ENCODE results near the gene MYCBPAP. TPM values are rescaled to one million over a fixed set of nuclear protein-coding genes. Genes with fewer than 3 reads are reported as not detected.

The MYCBPAP gene
- total RNA-seq, 2 donors from 2014 or later = 1.2 to 1.3 TPM

Other genes starting within 250 kb of the MYCBPAP start
- not detected for gene TMEM92, start 234.0 kb upstream of the MYCBPAP start, total RNA-seq
- 10 to 100 TPM; 19.2 to 20.4 TPM for gene XYLT2, start 162.3 kb upstream of the MYCBPAP start, total RNA-seq
- gene MRPL27, start 135.3 kb upstream of the MYCBPAP start, total RNA-seq = 10 to 100 TPM; 29.4 to 37.0 TPM
- 1 to 10 TPM in 1 of 2 donors, under 1 TPM in 1; 0.55 to 1.3 TPM for gene EME1, start 135.2 kb upstream of the MYCBPAP start, total RNA-seq
- 10 to 100 TPM; 45.2 to 51.9 TPM for gene LRRC59, start 110.9 kb upstream of the MYCBPAP start, total RNA-seq
- 10 to 100 TPM; 16.4 to 21.8 TPM for gene ACSF2, start 82.2 kb upstream of the MYCBPAP start, total RNA-seq
- gene CHAD, start 39.6 kb upstream of the MYCBPAP start, total RNA-seq = not detected
- 10 to 100 TPM; 49.2 to 59.6 TPM for gene RSAD1, start 29.6 kb upstream of the MYCBPAP start, total RNA-seq
- gene EPN3, start 24.3 kb downstream of the MYCBPAP start, total RNA-seq = not detected
- gene SPATA20, start 38.7 kb downstream of the MYCBPAP start, total RNA-seq = 10 to 100 TPM; 11.3 to 16.4 TPM
- under 1 TPM; 0.05 to 0.18 TPM for gene CACNA1G, start 52.3 kb downstream of the MYCBPAP start, total RNA-seq
- gene ABCC3, start 126.4 kb downstream of the MYCBPAP start, total RNA-seq = 10 to 100 TPM in 1 of 2 donors, 1 to 10 TPM in 1; 3.3 to 58.0 TPM
- gene ANKRD40, start 199.5 kb downstream of the MYCBPAP start, total RNA-seq = 10 to 100 TPM; 24.3 to 25.6 TPM
- gene LUC7L3, start 211.2 kb downstream of the MYCBPAP start, total RNA-seq = 100 to 1,000 TPM; 129 to 155 TPM

Measured in T-helper 17 cell (primary cell).